HTERT RPE-1 (cell line): ENCODE results near the gene NFKBIA.
"Not testable (repeated sequence)": the region's sequence is repeated elsewhere in the genome, so short reads cannot be mapped to it uniquely, and the experiment has no call there.

Experiments
- in situ Hi-C: fragments of 300-500 bp; cut with MboI; formaldehyde crosslinking; loops from 4 replicates; pipeline ENCODE4 v1.14.3; 2020; ENCODE audit warnings: low sequenced_read_pairs

The NFKBIA gene

GRCh38 chr14:35374263-35374712 lies 30.3 kb downstream of the NFKBIA start:
- in situ Hi-C loops, result no loop called here

- in situ Hi-C loops, result not testable (repeated sequence)
These were observed 31.3 kb downstream of the NFKBIA start for GRCh38 chr14:35373208-35373607.

GRCh38 chr14:35370969-35371368 lies 33.6 kb downstream of the NFKBIA start:
- in situ Hi-C loops, result no loop called here

GRCh38 chr14:35369701-35370191 lies 34.8 kb downstream of the NFKBIA start:
- in situ Hi-C loops, result no loop called here

- in situ Hi-C loops, result no loop called here
These were observed 35.8 kb downstream of the NFKBIA start for GRCh38 chr14:35368583-35369392.

- in situ Hi-C loops, result no loop called here
These were observed 36.4 kb downstream of the NFKBIA start for GRCh38 chr14:35368139-35368460.

- in situ Hi-C loops, result no loop called here
These were observed 37.5 kb downstream of the NFKBIA start for GRCh38 chr14:35367056-35367372.

GRCh38 chr14:35366521-35366976 lies 38.0 kb downstream of the NFKBIA start:
- in situ Hi-C loops, result no loop called here

- in situ Hi-C loops, result no loop called here
These were observed 38.5 kb downstream of the NFKBIA start for GRCh38 chr14:35366056-35366451.

GRCh38 chr14:35365130-35366055 lies 39.2 kb downstream of the NFKBIA start:
- in situ Hi-C loops, result no loop called here

- in situ Hi-C loops, result no loop called here
These were observed 41.6 kb downstream of the NFKBIA start for GRCh38 chr14:35362911-35363374.

GRCh38 chr14:35362450-35362849 lies 42.1 kb downstream of the NFKBIA start:
- in situ Hi-C loops, result no loop called here

GRCh38 chr14:35361141-35361480 lies 43.4 kb downstream of the NFKBIA start:
- in situ Hi-C loops, result no loop called here

GRCh38 chr14:35359655-35360054 lies 44.9 kb downstream of the NFKBIA start:
- in situ Hi-C loops, result not testable (repeated sequence)

GRCh38 chr14:35355981-35356841 lies 48.3 kb downstream of the NFKBIA start:
- in situ Hi-C loops, result no loop called here

- in situ Hi-C loops, result not testable (repeated sequence)
These were observed 49.3 kb downstream of the NFKBIA start for GRCh38 chr14:35355235-35355634.

GRCh38 chr14:35353409-35354172 lies 51.0 kb downstream of the NFKBIA start:
- in situ Hi-C loops, result no loop called here

GRCh38 chr14:35352274-35353233 lies 52.0 kb downstream of the NFKBIA start:
- in situ Hi-C loops, result no loop called here

- in situ Hi-C loops, result no loop called here
These were observed 52.7 kb downstream of the NFKBIA start for GRCh38 chr14:35351897-35352273.
